Measurements from ENCODE around the gene LYSMD3. TPM values are rescaled to one million over a fixed set of nuclear protein-coding genes. Genes with fewer than 3 reads are reported as not detected.

LYSMD3 gene
- total RNA-seq, 1 experiment from 2014 or later = 15.3 TPM

- intact Hi-C loops (cut with micrococcal nuclease; ENCODE audit: unreplicated experiment) = loop anchor here (1.0 kb wide), 2 partner anchors 10 to 13 kb away; partner anchors contain the start of gene ADGRV1
Measured at GRCh38 chr5:90548069-90548593, 18.7 kb upstream of the LYSMD3 start.

GRCh38 chr5:90547072-90547536 lies 17.7 kb upstream of the LYSMD3 start:
- no peaks in the 10 kb centered on the region for H3K27me3 Mint-ChIP-seq (ENCODE audit: insufficient read depth, unreplicated experiment)
- H3K9me3 ChIP-seq = no peaks in the 10 kb centered on the region
- ChIA-PET POLR2A (no interaction called here), CTCF (no interaction called here)
- no peaks in the 10 kb centered on the region for H3K36me3 ChIP-seq (ENCODE audit: control insufficient read depth, insufficient read depth, low read length)
- peaks cover 5% of the 10 kb centered on the region for H3K36me3 Mint-ChIP-seq (ENCODE audit: insufficient read depth, unreplicated experiment)
- intact Hi-C loops (cut with micrococcal nuclease; ENCODE audit: unreplicated experiment) = no loop called here
- peaks cover 26% of the 10 kb centered on the region for H3K4me1 ChIP-seq
- H3K4me1 Mint-ChIP-seq (ENCODE audit: low read depth, unreplicated experiment) = no peaks in the 10 kb centered on the region
- no TSS peak for BruUV-seq (replicated peaks)
- H3K4me3 Mint-ChIP-seq (ENCODE audit: unreplicated experiment) = no peak overlapping the region
- peak in 1 of 2 experiments; percentile 4 for DNase-seq
- no peaks in the 10 kb centered on the region for H3K27me3 ChIP-seq (replicated peaks; ENCODE audit: control insufficient read depth, insufficient read depth, low read length)
- TF ChIP-seq CTCF (IDR thresholded peaks at IDR 0.05; ENCODE audit: insufficient read depth in 1 of 2, low read depth in 1 of 2, low read length in 1 of 2, severe bottlenecking in 1 of 2, unreplicated experiment in 1 of 2) = no peak
- no peak overlapping the region for H3K27ac Mint-ChIP-seq (ENCODE audit: unreplicated experiment)
- no peaks in the 10 kb centered on the region for H3K9me3 Mint-ChIP-seq (ENCODE audit: unreplicated experiment)
- H3K4me3 ChIP-seq (ENCODE audit: low read depth, low read length) = no peak overlapping the region

More at GRCh38 chr5:90548069-90548593, 18.7 kb upstream of the LYSMD3 start:
- Histone ChIP-seq H3K4me3 (ENCODE audit: low read depth, low read length) (no peak overlapping the region), H3K36me3 (ENCODE audit: control insufficient read depth, insufficient read depth, low read length) (no peaks in the 10 kb centered on the region), H3K9me3 (no peaks in the 10 kb centered on the region), H3K4me1 (peaks cover 26% of the 10 kb centered on the region), H3K27me3 (replicated peaks; ENCODE audit: control insufficient read depth, insufficient read depth, low read length) (no peaks in the 10 kb centered on the region)
- Mint-ChIP-seq H3K4me3 (ENCODE audit: unreplicated experiment) (no peak overlapping the region), H3K9me3 (ENCODE audit: unreplicated experiment) (no peaks in the 10 kb centered on the region), H3K27me3 (ENCODE audit: insufficient read depth, unreplicated experiment) (no peaks in the 10 kb centered on the region), H3K36me3 (ENCODE audit: insufficient read depth, unreplicated experiment) (no peaks in the 10 kb centered on the region), H3K4me1 (ENCODE audit: low read depth, unreplicated experiment) (peaks cover 4% of the 10 kb centered on the region), H3K27ac (ENCODE audit: unreplicated experiment) (peak overlapping the region; percentile 46)
- BruUV-seq (replicated peaks) = no TSS peak
- ChIA-PET CTCF (no interaction called here), POLR2A (no interaction called here)
- peak; percentile 75 to 76 for DNase-seq
- no peak for TF ChIP-seq CTCF (IDR thresholded peaks at IDR 0.05; ENCODE audit: insufficient read depth in 1 of 2, low read depth in 1 of 2, low read length in 1 of 2, severe bottlenecking in 1 of 2, unreplicated experiment in 1 of 2)

- no peaks in the 10 kb centered on the region for H3K4me1 Mint-ChIP-seq (ENCODE audit: low read depth, unreplicated experiment)
- no peaks in the 10 kb centered on the region for H3K9me3 ChIP-seq
- peaks cover 26% of the 10 kb centered on the region for H3K4me1 ChIP-seq
- no peaks in the 10 kb centered on the region for H3K36me3 ChIP-seq (ENCODE audit: control insufficient read depth, insufficient read depth, low read length)
- no peak overlapping the region for H3K27ac Mint-ChIP-seq (ENCODE audit: unreplicated experiment)
- intact Hi-C loops (cut with micrococcal nuclease; ENCODE audit: unreplicated experiment) = no loop called here
- peaks cover 5% of the 10 kb centered on the region for H3K36me3 Mint-ChIP-seq (ENCODE audit: insufficient read depth, unreplicated experiment)
- no peaks in the 10 kb centered on the region for H3K27me3 Mint-ChIP-seq (ENCODE audit: insufficient read depth, unreplicated experiment)
- H3K27me3 ChIP-seq (replicated peaks; ENCODE audit: control insufficient read depth, insufficient read depth, low read length) = no peaks in the 10 kb centered on the region
- no peaks in the 10 kb centered on the region for H3K9me3 Mint-ChIP-seq (ENCODE audit: unreplicated experiment)
- no peak overlapping the region for H3K4me3 Mint-ChIP-seq (ENCODE audit: unreplicated experiment)
- DNase-seq = no peak
- no peak overlapping the region for H3K4me3 ChIP-seq (ENCODE audit: low read depth, low read length)
- CTCF ChIA-PET = no interaction called here
- no TSS peak for BruUV-seq (replicated peaks)
- POLR2A ChIA-PET = no interaction called here
- TF ChIP-seq CTCF (IDR thresholded peaks at IDR 0.05; ENCODE audit: insufficient read depth in 1 of 2, low read depth in 1 of 2, low read length in 1 of 2, severe bottlenecking in 1 of 2, unreplicated experiment in 1 of 2) = no peak
Measured at GRCh38 chr5:90546216-90546837, 16.9 kb upstream of the LYSMD3 start.

Measured in Caco-2 (cell line).